Smooth muscle cell (in vitro differentiated cells): ENCODE measurements around the gene UGP2. TPM values are rescaled to one million over a fixed set of nuclear protein-coding genes. Genes with fewer than 3 reads are reported as not detected.

Experiments
- DNase-seq: peaks from one replicate; lab custom pipeline; 2025; ENCODE audit not compliant: unreplicated experiment; lab: John Stamatoyannopoulos, UW
- H2AFZ ChIP-seq: fragments of 200-600 bp; sonication (generic); 2 replicates; pipeline ENCODE4 v1.6.0; 2016; ENCODE audit warnings: antibody characterized with exemption, low read depth, mild to moderate bottlenecking
- H3F3A ChIP-seq: fragments of 200-600 bp; sonication (generic); 2 replicates; pipeline ENCODE4 v1.6.0; 2017; ENCODE audit warnings: antibody characterized with exemption, low read depth
- H3K27ac ChIP-seq: fragments of 200-600 bp; sonication (generic); 2 replicates; pipeline ENCODE4 v1.5.1; 2016; ENCODE audit warnings: low read depth, mild to moderate bottlenecking
- H3K27me3 ChIP-seq: fragments of 200-600 bp; sonication (generic); 2 replicates; pipeline ENCODE4 v1.6.1; 2016; ENCODE audit warnings: low read depth, mild to moderate bottlenecking
- H3K36me3 ChIP-seq: fragments of 200-600 bp; sonication (generic); 2 replicates; pipeline ENCODE4 v1.5.1; 2016; ENCODE audit warnings: low read depth
- H3K4me1 ChIP-seq: fragments of 200-600 bp; sonication (generic); 2 replicates; pipeline ENCODE4 v1.5.1; 2016; ENCODE audit warnings: low read depth
- H3K4me2 ChIP-seq: fragments of 200-600 bp; sonication (generic); 2 replicates; pipeline ENCODE4 v1.6.0; 2016; ENCODE audit warnings: mild to moderate bottlenecking
- H3K4me3 ChIP-seq: fragments of 200-600 bp; sonication (generic); 2 replicates; pipeline ENCODE4 v1.5.1; 2016; ENCODE audit warnings: mild to moderate bottlenecking
- H3K79me2 ChIP-seq: fragments of 200-600 bp; sonication (generic); 2 replicates; pipeline ENCODE4 v1.6.0; 2016; ENCODE audit warnings: low read depth, mild to moderate bottlenecking
- H3K9ac ChIP-seq: fragments of 200-600 bp; sonication (generic); 2 replicates; pipeline ENCODE4 v1.6.0; 2016; ENCODE audit warnings: low read depth
- H3K9me3 ChIP-seq: fragments of 200-600 bp; sonication (generic); replicated peaks from 2 replicates; pipeline ENCODE4 v1.5.1; 2016; ENCODE audit warnings: low read depth
- H4K20me1 ChIP-seq: fragments of 200-600 bp; sonication (generic); 2 replicates; pipeline ENCODE4 v1.6.0; 2016; ENCODE audit warnings: low read depth
- CTCF ChIP-seq: fragments of 200-600 bp; sonication (generic); IDR thresholded peaks from 2 replicates; pipeline ENCODE4 v1.5.1; 2017; ENCODE audit warnings: borderline replicate concordance, mild to moderate bottlenecking, antibody characterized with exemption; ENCODE audit not compliant: insufficient read depth, poor library complexity, severe bottlenecking
- WGBS: methylation state at CpG from one replicate; pipeline ENCODE4 v1.1.7; 2016; ENCODE audit warnings: low lambda C conversion rate; 5-methylcytosine and 5-hydroxymethylcytosine counted together
- polyA plus RNA-seq: library from polyadenylated mRNA; unstranded; fragments of >200 nt; fragmentation: Nextera tagmentation; extraction: Ambion mirVana; gene quantifications from 2 replicates; pipeline ENCODE4 v1.2.1, GENCODE V29; 2016
- total RNA-seq: library from RNA; depleted of rRNA; stranded (reverse); fragments of >200 nt; gene quantifications from 2 replicates; pipeline ENCODE4 v1.2.3, GENCODE V29; 2014

Gene UGP2
- total and polyA plus RNA-seq, 2 experiments from 2014 or later = 171 to 238 TPM

GRCh38 chr2:63888490-63889402 lies 47.0 kb downstream of the UGP2 start:
- no peak overlapping the region for H3K4me2 ChIP-seq
- DNase-seq = no peak
- H3K4me3 ChIP-seq = no peak overlapping the region
- H4K20me1 ChIP-seq = peaks cover 14% of the 10 kb centered on the region
- H3K27ac ChIP-seq = no peak overlapping the region
- H3K27me3 ChIP-seq = no peaks in the 10 kb centered on the region
- H3F3A ChIP-seq = peaks cover 59% of the 10 kb centered on the region
- peak; percentile 55 for TF ChIP-seq CTCF
- no peaks in the 10 kb centered on the region for H3K9me3 ChIP-seq
- H3K36me3 ChIP-seq = peaks cover 47% of the 10 kb centered on the region
- H3K9ac ChIP-seq = no peak overlapping the region
- WGBS = 95% methylated on average over 6 of the region's 6 CpGs
- no peaks in the 10 kb centered on the region for H3K79me2 ChIP-seq
- H3K4me1 ChIP-seq = no peaks in the 10 kb centered on the region
- H2AFZ ChIP-seq = no peak overlapping the region

GRCh38 chr2:63890678-63891077 lies 49.0 kb downstream of the UGP2 start:
- no peak for TF ChIP-seq CTCF
- Histone ChIP-seq H2AFZ (no peak overlapping the region), H3K4me2 (no peak overlapping the region), H3K9me3 (no peaks in the 10 kb centered on the region), H3K27ac (peak overlapping the region; percentile 13), H3F3A (peaks cover 54% of the 10 kb centered on the region), H3K9ac (no peak overlapping the region), H4K20me1 (peaks cover 9% of the 10 kb centered on the region), H3K36me3 (peaks cover 40% of the 10 kb centered on the region), H3K4me3 (no peak overlapping the region), H3K27me3 (no peaks in the 10 kb centered on the region), H3K79me2 (no peaks in the 10 kb centered on the region), H3K4me1 (no peaks in the 10 kb centered on the region)
- no peak for DNase-seq
- WGBS = 95% methylated on average over 2 of the region's 2 CpGs

GRCh38 chr2:63891488-63892030 lies 49.9 kb downstream of the UGP2 start:
- peaks cover 33% of the 10 kb centered on the region for H3K36me3 ChIP-seq
- WGBS = 94% methylated on average over 1 of the region's 1 CpG
- no peak for DNase-seq

More at GRCh38 chr2:63891488-63892030, 49.9 kb downstream of the UGP2 start:
- Histone ChIP-seq H3K4me3 (no peak overlapping the region), H3K4me2 (no peak overlapping the region), H2AFZ (no peak overlapping the region), H3K9ac (no peak overlapping the region), H4K20me1 (peaks cover 13% of the 10 kb centered on the region), H3K27me3 (no peaks in the 10 kb centered on the region), H3K79me2 (no peaks in the 10 kb centered on the region), H3K4me1 (no peaks in the 10 kb centered on the region), H3K27ac (peak overlapping the region; percentile 39), H3F3A (peaks cover 56% of the 10 kb centered on the region), H3K9me3 (no peaks in the 10 kb centered on the region)
- TF ChIP-seq CTCF = no peak
